Measurements from ENCODE around the gene KSR1. TPM values are rescaled to one million over a fixed set of nuclear protein-coding genes. Genes with fewer than 3 reads are reported as not detected.

Gene KSR1
- total and polyA plus RNA-seq, 9 of the 15 experiments (the other 6 are each of a cell fraction or from before 2014, with no cell fraction given) = 1.4 to 51.7 (median 18.4) TPM

GRCh38 chr17:27518545-27519521 is 62.6 kb downstream of the KSR1 start (continued):
- TF ChIP-seq ZNF639 (CRISPR knock-in tag; conservative IDR thresholded peaks at IDR 0.05 in 1 of 2, IDR thresholded peaks at IDR 0.05 in 1 of 2) (no peak), FOXA1 (IDR thresholded peaks at IDR 0.05; ENCODE audit: borderline replicate concordance) (no peak), MXI1 (IDR thresholded peaks at IDR 0.05; ENCODE audit: low read depth, low read length) (no peak), CEBPZ (IDR thresholded peaks at IDR 0.05; ENCODE audit: borderline replicate concordance, low read depth, low read length) (no peak), ZNF431 (CRISPR knock-in tag; IDR thresholded peaks at IDR 0.05) (no peak)
